Measurements from ENCODE around the gene SLC6A7.

- TF ChIP-seq, protein P1, sequence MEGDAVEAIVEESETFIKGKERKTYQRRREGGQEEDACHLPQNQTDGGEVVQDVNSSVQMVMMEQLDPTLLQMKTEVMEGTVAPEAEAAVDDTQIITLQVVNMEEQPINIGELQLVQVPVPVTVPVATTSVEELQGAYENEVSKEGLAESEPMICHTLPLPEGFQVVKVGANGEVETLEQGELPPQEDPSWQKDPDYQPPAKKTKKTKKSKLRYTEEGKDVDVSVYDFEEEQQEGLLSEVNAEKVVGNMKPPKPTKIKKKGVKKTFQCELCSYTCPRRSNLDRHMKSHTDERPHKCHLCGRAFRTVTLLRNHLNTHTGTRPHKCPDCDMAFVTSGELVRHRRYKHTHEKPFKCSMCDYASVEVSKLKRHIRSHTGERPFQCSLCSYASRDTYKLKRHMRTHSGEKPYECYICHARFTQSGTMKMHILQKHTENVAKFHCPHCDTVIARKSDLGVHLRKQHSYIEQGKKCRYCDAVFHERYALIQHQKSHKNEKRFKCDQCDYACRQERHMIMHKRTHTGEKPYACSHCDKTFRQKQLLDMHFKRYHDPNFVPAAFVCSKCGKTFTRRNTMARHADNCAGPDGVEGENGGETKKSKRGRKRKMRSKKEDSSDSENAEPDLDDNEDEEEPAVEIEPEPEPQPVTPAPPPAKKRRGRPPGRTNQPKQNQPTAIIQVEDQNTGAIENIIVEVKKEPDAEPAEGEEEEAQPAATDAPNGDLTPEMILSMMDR (tag by site-specific recombination; IDR thresholded peaks at IDR 0.05), result peak; percentile 61
- TF ChIP-seq ZNF248 (tag by site-specific recombination; IDR thresholded peaks at IDR 0.05) (no peak), ZNF324 (tag by site-specific recombination; IDR thresholded peaks at IDR 0.05) (no peak), KLF10 (tag by site-specific recombination; IDR thresholded peaks at IDR 0.05) (no peak)
Measured at GRCh38 chr5:150175536-150175935, 14.3 kb upstream of the SLC6A7 start.

All from HEK293 (cell line).